Activated T-cell treated with anti-CD3 and anti-CD28 coated beads, Interleukin-2, amount 50 U/mL, for 1 hour (primary cell): Measurements from ENCODE around the gene PRRT1.
"Not testable (repeated sequence)": the region's sequence is repeated elsewhere in the genome, so short reads cannot be mapped to it uniquely, and the experiment has no call there.

ENCODE experiments used
- DNase-seq: peaks from one replicate; pipeline ENCODE4 v3.0.0-alpha.2; 2020

The PRRT1 gene

GRCh38 chr6:32149092-32149755, 2.5 kb downstream of the PRRT1 start:
- DNase-seq, result no peak

- peak; percentile 79 for DNase-seq
Observed at GRCh38 chr6:32148289-32149091, 3.2 kb downstream of the PRRT1 start.

- DNase-seq, result no peak
Observed at GRCh38 chr6:32147401-32148132, 4.2 kb downstream of the PRRT1 start.

GRCh38 chr6:32146687-32147086, 5.1 kb downstream of the PRRT1 start:
- DNase-seq, result no peak

GRCh38 chr6:32146287-32146686, 5.5 kb downstream of the PRRT1 start:
- no peak for DNase-seq

- DNase-seq, result not testable (repeated sequence)
Observed at GRCh38 chr6:32144238-32144637, 7.5 kb downstream of the PRRT1 start.

- no peak for DNase-seq
Observed at GRCh38 chr6:32140420-32141046, 11.2 kb downstream of the PRRT1 start.

- DNase-seq, result no peak
Observed at GRCh38 chr6:32139590-32139989, 12.1 kb downstream of the PRRT1 start.

- no peak for DNase-seq
Observed at GRCh38 chr6:32137454-32137853, 14.3 kb downstream of the PRRT1 start.

- DNase-seq, result no peak
Observed at GRCh38 chr6:32133786-32134185, 18.0 kb downstream of the PRRT1 start.

- no peak for DNase-seq
Observed at GRCh38 chr6:32132110-32132509, 19.6 kb downstream of the PRRT1 start.

GRCh38 chr6:32131439-32131948, 20.2 kb downstream of the PRRT1 start:
- no peak for DNase-seq

- no peak for DNase-seq
Observed at GRCh38 chr6:32129297-32130088, 22.2 kb downstream of the PRRT1 start.

- no peak for DNase-seq
Observed at GRCh38 chr6:32128751-32129296, 22.9 kb downstream of the PRRT1 start.

GRCh38 chr6:32127717-32128592, 23.8 kb downstream of the PRRT1 start, which contains the start of gene ATF6B:
Gene ATF6B, minus strand, starts transcription at chr6:32128246. Its CDS starts 39 bp downstream, at chr6:32128207.
- DNase-seq, result peak; percentile 88

GRCh38 chr6:32127409-32127716, 24.4 kb downstream of the PRRT1 start:
- no peak for DNase-seq

GRCh38 chr6:32126880-32127279, 24.9 kb downstream of the PRRT1 start:
- no peak for DNase-seq

- DNase-seq, result no peak
Observed at GRCh38 chr6:32123681-32124080, 28.1 kb downstream of the PRRT1 start.

- no peak for DNase-seq
Observed at GRCh38 chr6:32120573-32121059, 31.1 kb downstream of the PRRT1 start.

GRCh38 chr6:32118782-32119628, 32.7 kb downstream of the PRRT1 start:
- peak; percentile 75 for DNase-seq
